IPS-18c (cell line): ENCODE data around the gene ACTR5.

ENCODE experiments used
- H3K4me3 ChIP-seq: 2 replicates; pipeline ENCODE4 v1.7.0; 2013; ENCODE audit warnings: low read depth, mild to moderate bottlenecking, low read length, moderate library complexity; ENCODE audit not compliant: insufficient read depth
- H3K9me3 ChIP-seq: one replicate; pipeline ENCODE4 v1.6.1; 2013; ENCODE audit warnings: mild to moderate bottlenecking, low read length, moderate library complexity; ENCODE audit not compliant: control insufficient read depth, insufficient read depth

ACTR5 gene

GRCh38 chr20:38726804-38727606 lies 21.3 kb upstream of the ACTR5 start:
- Histone ChIP-seq H3K4me3 (peak overlapping the region; percentile 55), H3K9me3 (peaks cover 6% of the 10 kb centered on the region)

DNA sequence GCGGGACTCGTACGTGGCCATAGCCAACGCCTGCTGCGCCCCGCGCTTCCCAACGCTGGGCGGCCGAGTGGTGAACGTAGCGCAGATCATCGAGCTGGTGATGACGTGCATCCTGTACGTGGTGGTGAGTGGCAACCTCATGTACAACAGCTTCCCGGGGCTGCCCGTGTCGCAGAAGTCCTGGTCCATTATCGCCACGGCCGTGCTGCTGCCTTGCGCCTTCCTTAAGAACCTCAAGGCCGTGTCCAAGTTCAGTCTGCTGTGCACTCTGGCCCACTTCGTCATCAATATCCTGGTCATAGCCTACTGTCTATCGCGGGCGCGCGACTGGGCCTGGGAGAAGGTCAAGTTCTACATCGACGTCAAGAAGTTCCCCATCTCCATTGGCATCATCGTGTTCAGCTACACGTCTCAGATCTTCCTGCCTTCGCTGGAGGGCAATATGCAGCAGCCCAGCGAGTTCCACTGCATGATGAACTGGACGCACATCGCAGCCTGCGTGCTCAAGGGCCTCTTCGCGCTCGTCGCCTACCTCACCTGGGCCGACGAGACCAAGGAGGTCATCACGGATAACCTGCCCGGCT lies 20.6 kb upstream of the ACTR5 start:
- Histone ChIP-seq H3K4me3 (peak overlapping the region; percentile 55), H3K9me3 (peaks cover 6% of the 10 kb centered on the region)

DNA sequence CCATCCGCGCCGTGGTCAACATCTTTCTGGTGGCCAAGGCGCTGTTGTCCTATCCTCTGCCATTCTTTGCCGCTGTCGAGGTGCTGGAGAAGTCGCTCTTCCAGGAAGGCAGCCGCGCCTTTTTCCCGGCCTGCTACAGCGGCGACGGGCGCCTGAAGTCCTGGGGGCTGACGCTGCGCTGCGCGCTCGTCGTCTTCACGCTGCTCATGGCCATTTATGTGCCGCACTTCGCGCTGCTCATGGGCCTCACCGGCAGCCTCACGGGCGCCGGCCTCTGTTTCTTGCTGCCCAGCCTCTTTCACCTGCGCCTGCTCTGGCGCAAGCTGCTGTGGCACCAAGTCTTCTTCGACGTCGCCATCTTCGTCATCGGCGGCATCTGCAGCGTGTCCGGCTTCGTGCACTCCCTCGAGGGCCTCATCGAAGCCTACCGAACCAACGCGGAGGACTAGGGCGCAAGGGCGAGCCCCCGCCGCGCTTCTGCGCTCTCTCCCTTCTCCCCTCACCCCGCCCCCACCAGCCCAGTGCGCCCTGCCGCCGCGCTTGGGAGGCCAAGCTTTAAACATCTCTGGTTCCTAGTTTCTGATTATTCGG lies 20.0 kb upstream of the ACTR5 start:
- H3K4me3 ChIP-seq = peak overlapping the region; percentile 55
- peaks cover 6% of the 10 kb centered on the region for H3K9me3 ChIP-seq

DNA sequence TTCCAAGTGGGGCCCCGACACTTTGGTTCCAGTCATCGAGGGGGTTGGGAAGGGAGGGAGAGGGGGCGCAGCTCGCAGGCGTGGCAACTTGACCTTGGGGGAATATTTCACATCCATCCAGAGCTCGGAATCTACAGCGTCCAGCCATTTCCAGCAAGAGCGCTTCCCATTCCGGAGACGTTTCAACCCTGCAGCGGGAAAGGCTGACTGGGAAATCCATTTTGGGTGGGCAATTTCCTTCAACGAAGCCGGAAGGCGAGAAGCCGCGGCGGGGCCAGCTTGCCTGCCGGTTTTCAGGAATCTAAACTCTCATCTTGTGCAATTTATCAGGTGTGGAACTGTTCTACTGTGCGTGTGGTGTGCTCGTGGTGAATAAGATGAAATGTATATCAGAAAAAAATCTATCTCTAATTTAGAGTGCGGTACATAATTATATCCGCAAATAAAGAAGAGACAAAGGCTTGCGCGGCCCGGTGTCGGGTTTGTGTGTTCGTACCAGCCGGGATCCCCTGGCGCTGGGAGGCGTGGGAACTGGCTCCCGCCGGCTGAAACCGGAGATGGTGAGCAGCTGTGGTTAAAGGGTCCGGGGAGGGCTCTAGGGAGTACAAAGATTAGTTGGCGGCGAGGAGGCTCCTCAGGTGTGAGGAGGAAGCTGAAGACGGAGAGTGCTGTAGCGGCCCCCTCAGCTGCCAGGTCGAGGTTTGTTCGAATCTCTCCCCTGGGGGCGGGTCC lies 19.2 kb upstream of the ACTR5 start:
- Histone ChIP-seq H3K4me3 (peak overlapping the region; percentile 55; the same call in 1 of the 2 replicates), H3K9me3 (peaks cover 6% of the 10 kb centered on the region)

DNA sequence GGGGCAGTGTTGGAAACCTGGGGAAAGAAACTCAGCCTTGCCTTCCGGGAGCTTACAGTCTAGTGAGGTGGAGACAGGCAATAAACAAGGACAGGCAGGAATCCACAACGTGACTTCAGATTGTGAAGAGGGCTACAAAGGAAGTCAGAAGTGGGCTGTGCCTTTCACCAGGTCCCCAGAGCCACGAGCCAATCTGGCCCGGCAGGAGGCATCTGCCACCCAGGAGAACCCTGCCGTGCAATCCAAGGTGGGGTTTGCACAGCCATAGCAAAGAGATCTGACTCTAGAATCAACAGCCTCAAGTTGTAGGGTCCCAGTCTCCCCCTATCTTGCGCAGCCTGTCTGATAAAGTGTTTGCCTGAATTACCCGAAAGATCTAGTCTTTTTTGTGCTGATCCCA lies 18.5 kb upstream of the ACTR5 start:
- Histone ChIP-seq H3K4me3 (no peak overlapping the region; the same call in 1 of the 2 replicates), H3K9me3 (peaks cover 6% of the 10 kb centered on the region)

DNA sequence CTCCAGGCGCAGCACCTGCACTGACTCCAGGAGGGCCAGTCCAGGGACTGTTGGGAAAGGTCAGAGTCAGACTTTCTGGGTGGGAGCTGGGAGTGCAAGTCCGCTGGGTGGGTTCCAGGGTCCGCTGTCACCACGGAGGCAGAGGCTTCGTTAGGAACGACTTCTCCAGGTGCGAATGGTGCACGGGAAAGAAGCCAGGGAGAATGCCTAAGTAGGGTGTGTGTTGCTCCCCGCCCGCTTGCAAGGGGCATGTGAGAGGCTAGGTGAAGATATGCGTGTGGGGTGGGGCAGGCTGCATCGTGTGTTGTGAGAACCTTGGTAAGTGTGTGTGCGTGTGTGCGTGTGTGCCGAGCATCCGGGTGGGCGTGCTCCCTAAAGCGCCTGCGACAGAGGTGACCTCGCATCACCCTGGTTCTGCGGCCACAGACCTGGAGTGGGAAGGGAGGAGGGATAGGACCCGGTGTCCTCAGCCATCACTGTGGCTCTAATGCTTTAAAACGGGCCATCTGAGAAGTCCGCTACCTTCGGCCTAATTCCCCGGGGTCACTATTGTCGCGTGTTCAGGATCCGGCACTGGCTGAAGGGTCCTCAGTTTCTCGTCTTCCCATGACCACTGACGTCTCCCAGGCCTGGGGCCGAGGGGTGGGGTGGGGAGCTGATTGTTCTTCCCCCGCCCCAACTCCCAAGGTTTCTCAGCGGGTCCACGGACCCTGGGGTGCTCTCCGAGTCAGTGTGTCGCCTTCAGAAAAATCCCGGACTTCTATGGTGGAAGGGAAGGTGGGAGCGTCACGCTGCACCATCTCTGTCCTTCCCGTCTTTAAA lies 17.9 kb upstream of the ACTR5 start:
- no peak overlapping the region; the same call in 1 of the 2 replicates for H3K4me3 ChIP-seq
- H3K9me3 ChIP-seq = peaks cover 6% of the 10 kb centered on the region

DNA sequence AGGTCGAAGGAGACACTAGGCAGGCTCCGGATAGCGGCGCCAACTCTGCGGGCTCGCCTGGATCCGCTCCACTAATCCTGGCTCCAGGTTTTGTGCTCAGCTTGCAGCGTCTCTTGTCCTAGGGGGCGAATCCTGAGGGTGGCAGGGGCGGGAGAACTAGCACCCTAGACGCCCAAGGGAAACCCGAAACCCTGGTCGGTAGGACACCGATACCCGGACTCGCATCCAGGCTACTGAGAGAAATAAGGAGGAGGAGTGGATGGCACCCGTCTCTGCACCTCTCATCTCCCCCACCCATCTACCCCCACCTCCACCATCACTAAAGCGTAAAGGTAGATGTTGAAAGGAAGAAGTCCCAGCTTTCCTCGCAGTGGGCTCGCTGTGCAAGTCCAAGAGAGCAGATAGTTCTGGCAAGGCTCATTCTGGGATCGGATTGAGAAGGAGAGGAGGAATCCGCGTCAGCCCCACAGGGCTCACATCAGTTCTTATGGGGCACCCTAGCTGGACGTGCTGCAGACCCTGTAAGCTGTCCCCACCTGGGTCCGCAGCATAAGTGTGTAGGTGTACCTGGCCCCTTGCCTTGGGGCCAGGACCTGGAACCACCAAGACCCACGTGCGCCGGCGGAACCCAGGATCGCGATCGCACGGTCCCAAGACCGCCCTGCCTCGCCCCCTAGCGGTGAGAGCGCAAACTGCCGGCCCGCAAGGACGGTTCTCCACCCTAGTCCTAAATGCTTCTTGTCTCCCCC lies 17.1 kb upstream of the ACTR5 start:
- Histone ChIP-seq H3K4me3 (peak overlapping the region; percentile 60), H3K9me3 (peaks cover 6% of the 10 kb centered on the region)

GRCh38 chr20:38731738-38732113 lies 16.5 kb upstream of the ACTR5 start:
- H3K4me3 ChIP-seq = peak overlapping the region; percentile 60; the same call in 1 of the 2 replicates
- H3K9me3 ChIP-seq = peaks cover 6% of the 10 kb centered on the region

- no peak overlapping the region for H3K4me3 ChIP-seq
Observed at GRCh38 chr20:38732981-38733380, 15.3 kb upstream of the ACTR5 start.

DNA sequence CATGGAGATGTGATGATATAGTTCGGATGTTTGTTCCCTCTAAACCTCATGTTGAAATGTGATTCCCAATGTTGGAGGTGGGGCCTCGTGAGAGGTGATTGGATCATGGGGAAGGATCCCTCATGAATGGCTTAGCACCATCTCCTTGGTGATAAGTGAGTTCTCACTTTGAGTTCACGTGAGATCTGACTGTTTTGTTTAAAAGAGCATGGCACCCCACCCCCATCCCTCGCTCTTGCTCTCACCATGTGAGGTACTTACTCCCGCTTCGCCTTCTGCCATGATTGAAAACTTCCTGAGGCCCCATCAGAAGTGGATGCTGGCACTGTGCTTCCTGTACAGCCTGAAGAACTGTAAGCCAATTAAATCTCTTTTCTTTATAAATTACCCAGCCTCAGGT lies 13.1 kb upstream of the ACTR5 start:
- H3K9me3 ChIP-seq = peaks cover 2% of the 10 kb centered on the region
- H3K4me3 ChIP-seq = no peak overlapping the region

More at GRCh38 chr20:38732981-38733380, 15.3 kb upstream of the ACTR5 start:
- H3K9me3 ChIP-seq = peaks cover 6% of the 10 kb centered on the region

- H3K4me3 ChIP-seq = no peak overlapping the region
- no peaks in the 10 kb centered on the region for H3K9me3 ChIP-seq
Observed at GRCh38 chr20:38737887-38738286, 10.4 kb upstream of the ACTR5 start.

- Histone ChIP-seq H3K4me3 (no peak overlapping the region), H3K9me3 (no peaks in the 10 kb centered on the region)
Observed at GRCh38 chr20:38745757-38746156, 2.5 kb upstream of the ACTR5 start.

GRCh38 chr20:38747495-38748096 lies 664 bp upstream of the ACTR5 start:
- H3K9me3 ChIP-seq = no peaks in the 10 kb centered on the region

DNA sequence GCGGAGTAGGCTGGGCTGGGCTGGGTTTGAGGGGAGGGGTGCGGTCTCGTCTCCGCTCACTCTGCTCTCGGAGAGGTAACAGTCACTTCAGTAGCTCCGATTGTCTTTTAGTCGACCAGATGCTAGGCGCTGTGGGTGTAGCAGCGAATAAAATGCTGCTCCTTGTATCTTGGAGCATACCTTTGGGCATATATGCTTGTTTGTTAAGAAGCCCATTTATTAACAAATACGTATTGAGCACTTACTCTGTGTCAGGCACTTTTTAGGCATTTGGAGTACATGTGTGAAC lies 545 bp downstream of the ACTR5 start:
- H3K9me3 ChIP-seq = no peaks in the 10 kb centered on the region
- H3K4me3 ChIP-seq = peak overlapping the region; percentile 73

More at GRCh38 chr20:38747495-38748096, 664 bp upstream of the ACTR5 start:
- peak overlapping the region; percentile 73; the same call in 1 of the 2 replicates for H3K4me3 ChIP-seq

DNA sequence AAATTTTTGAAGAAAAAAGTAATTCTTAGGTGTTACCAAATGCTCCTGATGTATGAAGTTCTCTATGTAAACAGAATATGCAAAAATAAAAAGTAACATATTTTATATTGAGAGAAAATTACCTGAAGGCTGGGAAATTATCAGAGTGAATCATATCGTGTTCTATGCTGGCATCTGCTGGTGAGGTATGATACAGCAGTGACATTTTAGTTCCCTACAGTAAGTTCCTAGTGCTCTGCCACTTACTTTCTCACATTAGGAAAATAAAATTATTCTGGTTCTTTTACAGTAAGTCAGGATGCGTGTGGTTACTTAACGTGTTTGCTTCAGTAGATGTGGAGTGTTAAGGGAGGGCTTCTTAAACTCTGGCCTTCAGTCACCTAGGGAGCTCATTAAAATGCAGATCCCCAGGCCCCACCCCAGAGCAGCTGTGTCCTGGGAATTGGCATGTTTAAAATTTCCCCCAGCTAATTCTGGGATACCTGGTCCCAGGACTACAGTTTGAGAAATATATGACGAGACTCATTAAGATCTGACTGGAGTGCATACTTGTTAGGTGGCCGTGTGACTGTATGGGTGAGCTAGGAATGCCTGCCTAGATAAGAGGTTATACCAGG lies 3.2 kb downstream of the ACTR5 start:
- Histone ChIP-seq H3K9me3 (no peaks in the 10 kb centered on the region), H3K4me3 (no peak overlapping the region)

GRCh38 chr20:38752029-38752428 lies 3.8 kb downstream of the ACTR5 start:
- Histone ChIP-seq H3K4me3 (no peak overlapping the region), H3K9me3 (no peaks in the 10 kb centered on the region)
